K562 (cell line): ENCODE results near the gene EID2. TPM values are rescaled to one million over a fixed set of nuclear protein-coding genes. Genes with fewer than 3 reads are reported as not detected.

ENCODE experiments used
- AFF4 ChIP-seq: sonication (generic); formaldehyde crosslinking; IDR thresholded peaks from 2 replicates; pipeline ENCODE4 v1.8.0; 2023; ENCODE audit warnings: mild to moderate bottlenecking, missing genetic modification reagents
- GTF3C2 ChIP-seq: IDR thresholded peaks from 3 replicates; pipeline ENCODE4 v1.6.1; 2011; ENCODE audit warnings: borderline replicate concordance, mild to moderate bottlenecking, moderate library complexity; ENCODE audit not compliant: insufficient read length; ENCODE audit errors: extremely low read depth
- HNRNPLL ChIP-seq: fragments of 200-400 bp; formaldehyde crosslinking; IDR thresholded peaks from 2 replicates; pipeline ENCODE4 v1.6.1; 2017; ENCODE audit warnings: low read length, low read depth, mild to moderate bottlenecking; ENCODE audit not compliant: poor library complexity, severe bottlenecking
- MAX ChIP-seq: sonication (generic); formaldehyde crosslinking; IDR thresholded peaks from 2 replicates; pipeline ENCODE4 v1.9.0; 2022; ENCODE audit warnings: mild to moderate bottlenecking, missing genetic modification reagents
- MLX ChIP-seq, 2 experiments: fragments of 450-650 bp in 1 of 2; sonication (generic) in 1 of 2; formaldehyde crosslinking; conservative IDR thresholded peaks; 2 replicates each; pipeline versions ENCODE4 v1.4.0 to v1.8.1; 2020 to 2022; ENCODE audit warnings: mild to moderate bottlenecking in 1 of 2, missing genetic modification reagents in 1 of 2
- PTBP1 ChIP-seq: fragments of 200-400 bp; formaldehyde crosslinking; IDR thresholded peaks from 2 replicates; pipeline ENCODE4 v1.6.1; 2017; ENCODE audit warnings: low read depth, low read length
- ZFPM2 ChIP-seq: fragments of 250-450 bp; sonication (Bioruptor Pico); IDR thresholded peaks from 2 replicates; pipeline ENCODE4 v1.5.1; 2022; ENCODE audit warnings: mild to moderate bottlenecking
- ZNF263 ChIP-seq: sonication (generic); formaldehyde crosslinking; IDR thresholded peaks from 2 replicates; pipeline ENCODE4 v1.8.0; 2022; ENCODE audit warnings: mild to moderate bottlenecking, missing genetic modification reagents, borderline replicate concordance
- polyA plus RNA-seq, 8 experiments: library from polyadenylated mRNA; depleted of rRNA in 4 of 8; stranded (reverse) in 5 of 8; unstranded in 3 of 8; fragments of >200 nt; fragmentation: Nextera tagmentation in 2 of 8; fragmentation: Illumina TruSeq in 1 of 8; extraction: Ambion mirVana in 2 of 8; extraction: Trizol in 1 of 8; gene quantifications; 2 replicates each; pipeline versions ENCODE4 v1.2.1 to v1.2.3, GENCODE V29; 2011 to 2014; ENCODE audit warnings: inconsistent platforms in 1 of 8, missing spikeins in 1 of 8
- total RNA-seq, 7 experiments: library from RNA; depleted of rRNA in 6 of 7; stranded (reverse); fragments of >200 nt in 6 of 7; fragmentation: Illumina TruSeq in 2 of 7; extraction: Trizol in 2 of 7; gene quantifications; 2 replicates each; pipeline versions ENCODE4 v1.2.1 to v1.2.3, GENCODE V29; 2011 to 2021; ENCODE audit warnings: low replicate concordance in 1 of 7
- TF ChIP-seq, protein P1 (sequence below): fragments of 250-450 bp; sonication (Bioruptor Pico); IDR thresholded peaks from 2 replicates; pipeline ENCODE4 v1.5.0; 2022; ENCODE audit warnings: mild to moderate bottlenecking
- TF ChIP-seq, protein P2 (sequence below): sonication (generic); formaldehyde crosslinking; IDR thresholded peaks from 2 replicates; pipeline ENCODE4 v1.4.0; 2020; ENCODE audit warnings: mild to moderate bottlenecking, missing genetic modification reagents

The EID2 gene
- total and polyA plus RNA-seq, 9 of the 15 experiments (the other 6 are each of a cell fraction or from before 2014, with no cell fraction given): 2.5 to 18.5 (median 11.3) TPM

GRCh38 chr19:39502640-39503417 lies 37.1 kb downstream of the EID2 start (continued):
- TF ChIP-seq PTBP1 (no peak), AFF4 (CRISPR knock-in tag) (peak; percentile 82), MAX (CRISPR knock-in tag) (peak; percentile 99), GTF3C2 (no peak), ZNF263 (CRISPR knock-in tag) (peak; percentile 84), HNRNPLL (no peak), ZFPM2 (CRISPR knock-in tag) (no peak), MLX (CRISPR knock-in tag; conservative IDR thresholded peaks at IDR 0.05) (peak in 1 of 2 experiments; percentile 97; a peak in 2 of 4 replicates)
- TF ChIP-seq, protein P1, sequence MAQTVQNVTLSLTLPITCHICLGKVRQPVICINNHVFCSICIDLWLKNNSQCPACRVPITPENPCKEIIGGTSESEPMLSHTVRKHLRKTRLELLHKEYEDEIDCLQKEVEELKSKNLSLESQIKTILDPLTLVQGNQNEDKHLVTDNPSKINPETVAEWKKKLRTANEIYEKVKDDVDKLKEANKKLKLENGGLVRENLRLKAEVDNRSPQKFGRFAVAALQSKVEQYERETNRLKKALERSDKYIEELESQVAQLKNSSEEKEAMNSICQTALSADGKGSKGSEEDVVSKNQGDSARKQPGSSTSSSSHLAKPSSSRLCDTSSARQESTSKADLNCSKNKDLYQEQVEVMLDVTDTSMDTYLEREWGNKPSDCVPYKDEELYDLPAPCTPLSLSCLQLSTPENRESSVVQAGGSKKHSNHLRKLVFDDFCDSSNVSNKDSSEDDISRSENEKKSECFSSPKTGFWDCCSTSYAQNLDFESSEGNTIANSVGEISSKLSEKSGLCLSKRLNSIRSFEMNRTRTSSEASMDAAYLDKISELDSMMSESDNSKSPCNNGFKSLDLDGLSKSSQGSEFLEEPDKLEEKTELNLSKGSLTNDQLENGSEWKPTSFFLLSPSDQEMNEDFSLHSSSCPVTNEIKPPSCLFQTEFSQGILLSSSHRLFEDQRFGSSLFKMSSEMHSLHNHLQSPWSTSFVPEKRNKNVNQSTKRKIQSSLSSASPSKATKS (CRISPR knock-in tag): no peak
- TF ChIP-seq, protein P2, sequence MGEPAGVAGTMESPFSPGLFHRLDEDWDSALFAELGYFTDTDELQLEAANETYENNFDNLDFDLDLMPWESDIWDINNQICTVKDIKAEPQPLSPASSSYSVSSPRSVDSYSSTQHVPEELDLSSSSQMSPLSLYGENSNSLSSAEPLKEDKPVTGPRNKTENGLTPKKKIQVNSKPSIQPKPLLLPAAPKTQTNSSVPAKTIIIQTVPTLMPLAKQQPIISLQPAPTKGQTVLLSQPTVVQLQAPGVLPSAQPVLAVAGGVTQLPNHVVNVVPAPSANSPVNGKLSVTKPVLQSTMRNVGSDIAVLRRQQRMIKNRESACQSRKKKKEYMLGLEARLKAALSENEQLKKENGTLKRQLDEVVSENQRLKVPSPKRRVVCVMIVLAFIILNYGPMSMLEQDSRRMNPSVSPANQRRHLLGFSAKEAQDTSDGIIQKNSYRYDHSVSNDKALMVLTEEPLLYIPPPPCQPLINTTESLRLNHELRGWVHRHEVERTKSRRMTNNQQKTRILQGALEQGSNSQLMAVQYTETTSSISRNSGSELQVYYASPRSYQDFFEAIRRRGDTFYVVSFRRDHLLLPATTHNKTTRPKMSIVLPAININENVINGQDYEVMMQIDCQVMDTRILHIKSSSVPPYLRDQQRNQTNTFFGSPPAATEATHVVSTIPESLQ (CRISPR knock-in tag): peak; percentile 92; the same call in 1 of the 2 replicates
